Lower leg skin (tissue), 4 donors: ENCODE measurements around the gene GALNS. TPM values are rescaled to one million over a fixed set of nuclear protein-coding genes. Genes with fewer than 3 reads are reported as not detected.

ENCODE experiments used
- DNase-seq, 2 donors: peaks; one replicate each; pipeline ENCODE4 v3.0.0-alpha.2; 2019; ENCODE audit warnings: low spot score in 2 of 2
- H3K4me3 ChIP-seq: fragments of 200-600 bp; sonication (generic); 2 replicates; pipeline ENCODE4 v1.5.1; 2017; ENCODE audit warnings: mild to moderate bottlenecking, low read depth; ENCODE audit not compliant: poor library complexity, severe bottlenecking
- CTCF ChIP-seq, 3 donors: fragments of 450-650 bp; IDR thresholded peaks; one replicate each; pipeline ENCODE4 v1.5.1; 2016; ENCODE audit warnings: antibody characterized with exemption in 3 of 3, mild to moderate bottlenecking in 3 of 3, moderate library complexity in 2 of 3
- POLR2A ChIP-seq, 2 donors: fragments of 450-650 bp; IDR thresholded peaks; one replicate each; pipeline ENCODE4 v1.6.1; 2016 to 2017; ENCODE audit warnings: antibody characterized with exemption in 2 of 2, mild to moderate bottlenecking in 1 of 2, moderate library complexity in 1 of 2
- WGBS, 2 donors: methylation state at CpG; one replicate each; pipeline ENCODE4 v1.1.5; 2018; 5-methylcytosine and 5-hydroxymethylcytosine counted together
- intact Hi-C: fragments of 100-400 bp; cut with DNase I; formaldehyde crosslinking; loops from one replicate; pipeline ENCODE4 v1.15.0; 2023; ENCODE audit warnings: low total_unique reads
- total RNA-seq, 4 donors: library from RNA; depleted of rRNA; stranded (reverse); fragments of >200 nt; gene quantifications; one replicate each; pipeline ENCODE4 v1.1.0, GENCODE V29; 2016

The GALNS gene
- total RNA-seq, 4 donors from 2014 or later, result 17.3 to 45.6 (median 37.3) TPM

GRCh38 chr16:88878967-88879787 lies 22.4 kb upstream of the GALNS start:
- intact Hi-C loops, result no loop called here
- no peak for TF ChIP-seq POLR2A (IDR thresholded peaks at IDR 0.05)
- no peak for TF ChIP-seq CTCF (IDR thresholded peaks at IDR 0.05)
- peak in 1 of 2 donors; percentile 39 for DNase-seq
- H3K4me3 ChIP-seq, result no peak overlapping the region
- 84 to 86% methylated on average over 43 to 45 of the region's 45 CpGs for WGBS, 2 donors

GRCh38 chr16:88878356-88878755 lies 21.6 kb upstream of the GALNS start:
- no peak for DNase-seq
- WGBS, 2 donors, result 92 to 95% methylated on average over 16 to 19 of the region's 20 CpGs
- intact Hi-C loops, result no loop called here
- TF ChIP-seq CTCF (IDR thresholded peaks at IDR 0.05) (no peak), POLR2A (IDR thresholded peaks at IDR 0.05) (no peak)
- no peak overlapping the region for H3K4me3 ChIP-seq

GRCh38 chr16:88877564-88878289 lies 21.0 kb upstream of the GALNS start:
- H3K4me3 ChIP-seq, result no peak overlapping the region
- no peak for DNase-seq
- intact Hi-C loops, result no loop called here
- 88 to 89% methylated on average over 19 of the region's 20 CpGs for WGBS, 2 donors
- TF ChIP-seq POLR2A (IDR thresholded peaks at IDR 0.05), result no peak
- no peak for TF ChIP-seq CTCF (IDR thresholded peaks at IDR 0.05)

- intact Hi-C loops, result no loop called here
- WGBS, 2 donors, result 77 to 79% methylated on average over 32 of the region's 33 CpGs
- TF ChIP-seq CTCF (IDR thresholded peaks at IDR 0.05) (no peak), POLR2A (IDR thresholded peaks at IDR 0.05) (no peak)
- DNase-seq, result no peak
- no peak overlapping the region for H3K4me3 ChIP-seq
Measured at GRCh38 chr16:88876942-88877526, 20.3 kb upstream of the GALNS start.

GRCh38 chr16:88875703-88876234 lies 19.0 kb upstream of the GALNS start:
- no peak overlapping the region for H3K4me3 ChIP-seq
- 92 to 93% methylated on average over 22 of the region's 22 CpGs for WGBS, 2 donors
- intact Hi-C loops, result no loop called here
- DNase-seq, result no peak
- no peak for TF ChIP-seq POLR2A (IDR thresholded peaks at IDR 0.05)
- TF ChIP-seq CTCF (IDR thresholded peaks at IDR 0.05), result no peak
